Tibial nerve (tissue), 4 donors: ENCODE measurements around the gene TMEM214.

Experiments
- CTCF ChIP-seq, 5 experiments: fragments of 200-600 bp in 3 of 5; fragments of 450-650 bp in 2 of 5; sonication (generic) in 3 of 5; IDR thresholded peaks; one replicate each; pipeline ENCODE4 v1.5.1; 2016 to 2019; ENCODE audit warnings: antibody characterized with exemption in 5 of 5, mild to moderate bottlenecking in 3 of 5, moderate library complexity in 2 of 5
- EP300 ChIP-seq, 2 donors: sonication (generic); formaldehyde crosslinking; IDR thresholded peaks; one replicate each; pipeline ENCODE4 v1.6.1; 2017; ENCODE audit warnings: antibody characterized with exemption in 2 of 2, mild to moderate bottlenecking in 1 of 2
- POLR2A ChIP-seq, 2 donors: fragments of 450-650 bp; IDR thresholded peaks; one replicate each; pipeline ENCODE4 v1.6.1; 2017; ENCODE audit warnings: antibody characterized with exemption in 2 of 2, mild to moderate bottlenecking in 2 of 2, moderate library complexity in 2 of 2

DNA sequence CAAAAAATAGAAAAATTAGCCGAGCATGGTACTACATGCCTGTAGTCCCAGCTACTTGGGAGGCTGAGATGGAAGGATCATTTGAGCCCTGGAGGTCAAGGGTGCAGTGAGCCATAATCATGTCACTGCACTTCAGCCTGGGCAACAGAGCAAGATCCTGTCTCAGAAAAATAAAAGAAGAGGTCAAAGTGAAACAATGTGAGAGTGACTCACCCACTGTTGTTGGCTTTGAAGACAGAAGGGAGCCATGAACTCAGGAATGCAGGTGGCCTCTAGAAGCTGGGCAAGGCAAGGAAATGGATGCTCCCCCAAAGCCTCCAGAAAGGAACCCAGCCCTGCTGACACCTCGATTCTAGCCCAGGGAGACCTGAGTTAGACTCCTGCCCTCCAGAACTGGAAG, 3.7 kb upstream of the TMEM214 start:
- no peak for TF ChIP-seq CTCF (IDR thresholded peaks at IDR 0.05)
- no peak for TF ChIP-seq POLR2A (IDR thresholded peaks at IDR 0.05)
- no peak for TF ChIP-seq EP300 (IDR thresholded peaks at IDR 0.05)
